Adrenal gland (tissue), 5 donors: Measurements from ENCODE around the gene RASD1.

Experiments
- POLR2A ChIP-seq, 2 donors: fragments of 450-650 bp; IDR thresholded peaks; one replicate each; pipeline ENCODE4 v1.6.1; 2017; ENCODE audit warnings: antibody characterized with exemption in 2 of 2, mild to moderate bottlenecking in 2 of 2, moderate library complexity in 1 of 2
- TF ChIP-seq, protein P1 (sequence below), 6 experiments: fragments of 450-650 bp in 4 of 6; fragments of 200-600 bp in 2 of 6; sonication (generic) in 1 of 6; IDR thresholded peaks; 1 replicate in 5 of 6; 2 replicates in 1 of 6; pipeline versions ENCODE4 v1.5.1 to v1.8.0; 2016 to 2021; ENCODE audit warnings: antibody characterized with exemption in 6 of 6, mild to moderate bottlenecking in 2 of 6, moderate library complexity in 1 of 6
- donor health status: DM: no; HTN: no; CAD: no.

- TF ChIP-seq, protein P1, sequence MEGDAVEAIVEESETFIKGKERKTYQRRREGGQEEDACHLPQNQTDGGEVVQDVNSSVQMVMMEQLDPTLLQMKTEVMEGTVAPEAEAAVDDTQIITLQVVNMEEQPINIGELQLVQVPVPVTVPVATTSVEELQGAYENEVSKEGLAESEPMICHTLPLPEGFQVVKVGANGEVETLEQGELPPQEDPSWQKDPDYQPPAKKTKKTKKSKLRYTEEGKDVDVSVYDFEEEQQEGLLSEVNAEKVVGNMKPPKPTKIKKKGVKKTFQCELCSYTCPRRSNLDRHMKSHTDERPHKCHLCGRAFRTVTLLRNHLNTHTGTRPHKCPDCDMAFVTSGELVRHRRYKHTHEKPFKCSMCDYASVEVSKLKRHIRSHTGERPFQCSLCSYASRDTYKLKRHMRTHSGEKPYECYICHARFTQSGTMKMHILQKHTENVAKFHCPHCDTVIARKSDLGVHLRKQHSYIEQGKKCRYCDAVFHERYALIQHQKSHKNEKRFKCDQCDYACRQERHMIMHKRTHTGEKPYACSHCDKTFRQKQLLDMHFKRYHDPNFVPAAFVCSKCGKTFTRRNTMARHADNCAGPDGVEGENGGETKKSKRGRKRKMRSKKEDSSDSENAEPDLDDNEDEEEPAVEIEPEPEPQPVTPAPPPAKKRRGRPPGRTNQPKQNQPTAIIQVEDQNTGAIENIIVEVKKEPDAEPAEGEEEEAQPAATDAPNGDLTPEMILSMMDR (IDR thresholded peaks at IDR 0.05) = no peak
- TF ChIP-seq POLR2A (IDR thresholded peaks at IDR 0.05) = no peak
Measured at GRCh38 chr17:17505151-17505550, 9.0 kb upstream of the RASD1 start.
